ENCODE measurements around the gene SEPSECS.

SEPSECS gene

GRCh38 chr4:25198713-25199112, 38.5 kb upstream of the SEPSECS start:
- H3K36me3 ChIP-seq (ENCODE audit: insufficient read depth, low read length): peaks cover 6% of the 10 kb centered on the region; the same call in 1 of the 2 replicates
- H3K4me3 ChIP-seq (ENCODE audit: low read depth in 1 of 2, low read length in 2 of 2): no peak overlapping the region
- no peaks in the 10 kb centered on the region for H3K9me3 ChIP-seq (ENCODE audit: insufficient read depth, low read length, severe bottlenecking)
- no peak overlapping the region for H3K9ac ChIP-seq (ENCODE audit: low read depth, low read length)
- H3K27me3 ChIP-seq (ENCODE audit: insufficient read depth, low read length, poor library complexity): no peaks in the 10 kb centered on the region
- H4K20me1 ChIP-seq (ENCODE audit: insufficient read depth, low read length): no peaks in the 10 kb centered on the region
- H3K79me2 ChIP-seq (ENCODE audit: insufficient read depth, low read length): no peaks in the 10 kb centered on the region
- H3K4me2 ChIP-seq (ENCODE audit: insufficient read depth, low read length): no peak overlapping the region
- TF ChIP-seq EZH2 (IDR thresholded peaks at IDR 0.05; ENCODE audit: borderline replicate concordance, low read depth, low read length, severe bottlenecking) (no peak), CTCF (IDR thresholded peaks at IDR 0.05; ENCODE audit: borderline replicate concordance, extremely low read depth, low read length, poor library complexity, severe bottlenecking) (no peak)
- ATAC-seq (ENCODE audit: insufficient read depth, low read depth) (no peak), DNase-seq (no peak)
- H2AFZ ChIP-seq (ENCODE audit: low read depth, low read length): no peak overlapping the region
- no peak overlapping the region for H3K27ac ChIP-seq (ENCODE audit: low read length)
- no peaks in the 10 kb centered on the region for H3K4me1 ChIP-seq (ENCODE audit: insufficient read depth, low read length)

GRCh38 chr4:25190407-25190806, 30.2 kb upstream of the SEPSECS start:
- Histone ChIP-seq H3K27me3 (ENCODE audit: insufficient read depth, low read length, poor library complexity) (no peaks in the 10 kb centered on the region), H3K79me2 (ENCODE audit: insufficient read depth, low read length) (no peaks in the 10 kb centered on the region), H2AFZ (ENCODE audit: low read depth, low read length) (no peak overlapping the region), H3K4me3 (ENCODE audit: low read depth in 1 of 2, low read length in 2 of 2) (no peak overlapping the region), H3K36me3 (ENCODE audit: insufficient read depth, low read length) (no peaks in the 10 kb centered on the region), H3K4me1 (ENCODE audit: insufficient read depth, low read length) (no peaks in the 10 kb centered on the region), H3K9me3 (ENCODE audit: insufficient read depth, low read length, severe bottlenecking) (no peaks in the 10 kb centered on the region), H3K27ac (ENCODE audit: low read length) (no peak overlapping the region), H4K20me1 (ENCODE audit: insufficient read depth, low read length) (no peaks in the 10 kb centered on the region), H3K9ac (ENCODE audit: low read depth, low read length) (no peak overlapping the region), H3K4me2 (ENCODE audit: insufficient read depth, low read length) (no peak overlapping the region)
- no peak for TF ChIP-seq CTCF (IDR thresholded peaks at IDR 0.05; ENCODE audit: borderline replicate concordance, extremely low read depth, low read length, poor library complexity, severe bottlenecking)
- no peak for TF ChIP-seq EZH2 (IDR thresholded peaks at IDR 0.05; ENCODE audit: borderline replicate concordance, low read depth, low read length, severe bottlenecking)
- ATAC-seq (ENCODE audit: insufficient read depth, low read depth) (no peak), DNase-seq (no peak)

- Histone ChIP-seq H3K79me2 (ENCODE audit: insufficient read depth, low read length) (0 out of 2 replicates have a peak, but pooled peaks cover 3% of the 10 kb centered on the region), H2AFZ (ENCODE audit: low read depth, low read length) (no peak overlapping the region), H4K20me1 (ENCODE audit: insufficient read depth, low read length) (peaks cover 5% of the 10 kb centered on the region; the same call in 1 of the 2 replicates), H3K36me3 (ENCODE audit: insufficient read depth, low read length) (no peaks in the 10 kb centered on the region), H3K4me1 (ENCODE audit: insufficient read depth, low read length) (no peaks in the 10 kb centered on the region), H3K4me3 (ENCODE audit: low read depth in 1 of 2, low read length in 2 of 2) (no peak overlapping the region), H3K27ac (ENCODE audit: low read length) (no peak overlapping the region), H3K9ac (ENCODE audit: low read depth, low read length) (no peak overlapping the region), H3K9me3 (ENCODE audit: insufficient read depth, low read length, severe bottlenecking) (no peaks in the 10 kb centered on the region), H3K27me3 (ENCODE audit: insufficient read depth, low read length, poor library complexity) (no peaks in the 10 kb centered on the region), H3K4me2 (ENCODE audit: insufficient read depth, low read length) (no peak overlapping the region)
- TF ChIP-seq EZH2 (IDR thresholded peaks at IDR 0.05; ENCODE audit: borderline replicate concordance, low read depth, low read length, severe bottlenecking) (no peak), CTCF (IDR thresholded peaks at IDR 0.05; ENCODE audit: borderline replicate concordance, extremely low read depth, low read length, poor library complexity, severe bottlenecking) (no peak)
- ATAC-seq (ENCODE audit: insufficient read depth, low read depth) (peak; percentile 42; the same call in 1 of the 3 replicates), DNase-seq (no peak)
Observed at GRCh38 chr4:25184056-25184455, 23.8 kb upstream of the SEPSECS start.

- Histone ChIP-seq H3K9ac (ENCODE audit: low read depth, low read length) (no peak overlapping the region), H3K27ac (ENCODE audit: low read length) (no peak overlapping the region), H3K27me3 (ENCODE audit: insufficient read depth, low read length, poor library complexity) (no peaks in the 10 kb centered on the region), H2AFZ (ENCODE audit: low read depth, low read length) (no peak overlapping the region), H3K9me3 (ENCODE audit: insufficient read depth, low read length, severe bottlenecking) (no peaks in the 10 kb centered on the region), H3K4me3 (ENCODE audit: low read depth in 1 of 2, low read length in 2 of 2) (no peak overlapping the region), H3K36me3 (ENCODE audit: insufficient read depth, low read length) (no peaks in the 10 kb centered on the region), H3K4me2 (ENCODE audit: insufficient read depth, low read length) (no peak overlapping the region), H4K20me1 (ENCODE audit: insufficient read depth, low read length) (peaks cover 5% of the 10 kb centered on the region; the same call in 1 of the 2 replicates), H3K79me2 (ENCODE audit: insufficient read depth, low read length) (0 out of 2 replicates have a peak, but pooled peaks cover 3% of the 10 kb centered on the region), H3K4me1 (ENCODE audit: insufficient read depth, low read length) (no peaks in the 10 kb centered on the region)
- no peak for ATAC-seq (ENCODE audit: insufficient read depth, low read depth)
- TF ChIP-seq EZH2 (IDR thresholded peaks at IDR 0.05; ENCODE audit: borderline replicate concordance, low read depth, low read length, severe bottlenecking) (no peak), CTCF (IDR thresholded peaks at IDR 0.05; ENCODE audit: borderline replicate concordance, extremely low read depth, low read length, poor library complexity, severe bottlenecking) (no peak)
- DNase-seq: no peak
Observed at GRCh38 chr4:25182937-25183336, 22.7 kb upstream of the SEPSECS start.

Measured in DND-41 (cell line).